ENCODE data around the gene P4HA2.

P4HA2 gene

DNA sequence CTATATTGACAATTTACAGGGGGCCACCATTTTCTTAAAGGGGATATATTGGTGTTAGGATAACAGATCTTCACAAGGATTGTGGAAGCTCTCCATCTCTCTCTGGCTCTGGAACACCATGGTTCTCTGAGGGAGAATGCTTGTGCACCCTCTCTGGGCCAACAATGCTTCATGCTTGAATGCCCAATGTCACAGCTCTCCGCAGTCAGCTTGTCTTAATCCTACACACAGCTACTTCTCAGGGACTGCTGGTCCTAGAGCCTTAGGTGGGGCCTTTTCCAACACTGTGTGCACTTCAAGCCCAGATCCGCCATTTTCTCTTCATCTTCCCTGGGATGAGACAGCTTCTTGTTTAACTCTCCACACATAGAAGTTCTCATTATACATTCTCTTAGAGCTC, 22.9 kb upstream of the P4HA2 start:
- no peak for DNase-seq (ENCODE audit: low read depth in 2 of 2)

DNA sequence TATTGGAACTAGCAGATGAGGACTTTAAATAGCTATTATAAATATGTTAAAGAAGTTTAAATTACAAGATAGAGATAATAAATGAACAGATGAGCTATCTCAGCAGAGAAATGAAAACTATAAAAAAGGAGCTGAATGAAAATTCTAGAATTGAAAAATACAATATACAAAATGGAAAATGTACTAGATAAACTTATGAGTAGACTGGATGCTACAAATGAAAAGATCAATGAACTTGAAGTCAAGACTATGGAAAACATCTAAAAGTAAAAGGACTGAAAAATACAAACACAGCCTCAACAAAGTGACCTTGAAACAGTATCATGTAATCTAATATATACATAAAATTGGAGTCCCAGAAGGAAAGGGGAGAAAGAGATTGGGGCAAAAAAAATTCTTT, 19.2 kb upstream of the P4HA2 start:
- DNase-seq (ENCODE audit: low read depth in 2 of 2) = no peak

DNA sequence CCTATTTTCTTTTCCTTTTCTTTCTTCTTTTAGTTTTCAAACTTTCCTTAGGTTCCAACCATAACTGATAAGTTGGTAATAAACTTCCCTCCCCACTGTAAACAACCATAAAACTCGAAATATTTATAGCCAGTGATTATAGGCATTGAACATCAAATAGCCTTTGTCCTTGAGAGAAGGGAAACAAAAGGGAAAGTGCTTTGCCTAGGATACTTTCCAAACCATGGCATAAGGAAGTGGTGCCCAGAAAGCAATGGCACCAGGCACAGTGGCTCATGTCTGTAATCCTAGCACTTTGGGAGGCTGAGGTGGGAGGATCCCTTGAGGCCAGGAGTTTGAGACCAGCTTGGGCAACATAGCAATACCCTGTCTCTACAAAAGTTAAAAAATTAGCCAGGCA, 17.9 kb upstream of the P4HA2 start:
- DNase-seq (ENCODE audit: low read depth in 2 of 2) = no peak

DNA sequence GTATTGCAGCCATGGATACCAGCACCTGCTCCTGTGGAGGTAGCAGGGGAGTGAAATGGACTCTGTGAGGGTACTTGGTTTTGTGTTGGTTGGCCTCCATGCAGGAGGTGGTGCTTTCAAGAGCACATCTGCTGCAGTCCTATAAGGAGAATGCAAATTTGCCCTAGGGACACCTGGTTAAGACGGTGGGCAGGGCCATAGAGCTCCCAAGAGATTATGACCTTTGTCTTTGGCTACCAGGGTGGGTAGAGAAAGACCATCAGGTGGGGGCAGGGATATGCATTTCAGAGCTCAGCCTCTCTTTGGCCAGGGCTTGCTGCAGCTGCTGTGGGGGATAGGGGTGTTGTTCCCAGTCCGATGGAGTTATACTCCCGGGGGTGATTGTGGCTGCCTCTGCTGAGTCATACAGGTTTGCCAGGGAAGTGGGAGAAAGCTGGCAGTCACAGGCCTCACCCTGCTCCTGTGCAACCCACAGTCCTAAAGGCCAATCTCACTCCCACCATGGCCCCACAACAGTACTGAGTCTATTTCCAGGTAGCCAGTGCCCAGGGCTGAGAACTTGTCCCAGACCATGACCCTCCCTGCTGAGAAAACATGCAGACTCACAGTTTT, 15.8 kb upstream of the P4HA2 start:
- no peak for DNase-seq (ENCODE audit: low read depth in 2 of 2)

DNA sequence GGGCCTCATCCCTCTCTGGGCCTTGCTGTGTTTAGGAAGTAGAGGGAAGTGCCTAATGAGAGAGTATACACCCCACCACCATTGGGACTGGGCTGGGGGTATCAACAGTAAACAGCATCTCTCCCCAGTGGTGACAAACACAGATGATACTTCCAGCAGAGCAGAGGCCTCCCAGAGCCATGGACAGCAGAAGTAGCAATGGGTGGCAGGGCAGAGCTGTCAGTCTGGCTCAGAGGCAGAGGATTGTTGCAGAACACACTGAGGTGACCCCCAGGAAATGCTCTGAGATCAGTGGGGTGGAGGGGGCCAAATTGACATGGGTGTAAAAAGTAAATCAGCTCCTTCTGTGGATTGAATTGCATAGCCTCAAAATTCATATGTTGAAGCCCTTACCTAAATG, 12.1 kb upstream of the P4HA2 start:
- no peak for DNase-seq (ENCODE audit: low read depth in 2 of 2)

DNA sequence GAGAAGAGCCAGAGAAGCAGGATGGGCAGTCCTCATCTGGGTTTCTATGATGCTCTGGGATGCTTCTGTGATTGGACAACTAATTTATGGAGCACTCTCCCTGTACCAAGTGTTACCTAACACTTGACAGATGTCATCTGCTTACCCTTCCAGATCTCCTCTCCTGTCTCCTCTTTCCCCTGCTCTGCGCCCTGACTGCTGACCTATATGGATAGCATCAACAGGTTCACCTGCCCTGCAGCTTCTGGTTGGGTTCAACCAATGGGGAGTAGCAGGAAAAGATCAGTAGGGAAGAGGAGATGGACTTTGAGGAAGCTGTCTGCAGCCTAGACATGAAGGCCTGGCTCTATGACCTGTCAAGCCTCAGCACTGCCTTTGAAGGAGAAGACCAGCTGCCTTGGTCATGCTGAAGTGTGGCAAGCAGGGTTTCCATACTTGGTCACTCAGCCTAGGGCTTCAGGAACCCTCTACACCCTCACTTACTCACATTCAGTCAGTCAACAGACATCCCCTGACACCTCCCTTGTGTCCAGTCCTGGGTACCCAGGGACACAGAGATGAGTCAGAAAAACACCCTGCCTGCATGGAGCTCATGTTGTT, 11.3 kb upstream of the P4HA2 start:
- no peak for DNase-seq (ENCODE audit: low read depth in 2 of 2)

DNA sequence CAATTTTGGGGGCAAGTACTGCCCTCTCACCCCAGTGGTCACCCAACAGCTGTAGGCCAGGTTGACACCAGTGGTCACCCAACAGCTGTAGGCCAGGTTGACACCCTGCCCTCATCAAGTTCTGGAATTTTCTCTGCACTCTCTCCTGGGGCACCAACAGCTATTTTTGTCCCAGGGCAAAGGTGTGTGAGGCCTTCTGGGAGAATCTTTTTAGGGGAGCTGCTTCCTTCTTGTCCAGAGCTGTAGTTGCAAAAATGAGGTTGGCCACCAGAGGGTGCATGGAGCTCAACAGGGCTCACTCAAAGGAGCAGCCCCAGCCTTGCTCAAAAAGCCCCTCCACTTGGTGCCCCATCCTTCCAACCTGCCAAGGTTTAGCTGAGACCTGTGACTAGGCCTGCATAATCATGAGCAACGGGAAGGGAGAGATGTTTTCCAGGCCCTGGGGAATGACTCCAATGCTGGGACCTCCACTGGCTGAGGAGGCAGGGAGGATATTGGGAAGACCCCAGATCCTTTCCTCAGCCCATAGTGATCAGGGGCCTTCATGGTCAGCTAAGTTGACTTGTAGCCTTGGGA, 10.6 kb upstream of the P4HA2 start:
- DNase-seq (ENCODE audit: low read depth in 2 of 2) = no peak

DNA sequence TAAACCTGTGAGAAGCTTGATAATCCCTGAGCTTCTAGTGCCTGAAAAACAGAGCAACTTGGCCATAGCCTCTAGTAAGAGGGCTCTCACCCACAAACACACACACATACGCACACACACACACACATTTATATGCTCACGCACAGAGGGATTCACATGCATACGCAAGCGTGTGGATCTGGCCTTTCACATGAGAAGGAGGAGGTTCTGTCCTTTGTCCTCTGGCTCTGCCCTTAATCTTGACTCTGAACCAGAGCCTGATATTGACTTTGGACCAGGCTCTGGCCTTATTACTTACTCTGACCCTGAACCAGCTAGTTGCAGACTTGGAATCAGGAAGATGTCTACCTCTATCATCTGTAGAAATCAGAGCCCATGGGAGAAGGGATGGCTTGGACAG, 10.0 kb upstream of the P4HA2 start:
- no peak for DNase-seq (ENCODE audit: low read depth in 2 of 2)

DNA sequence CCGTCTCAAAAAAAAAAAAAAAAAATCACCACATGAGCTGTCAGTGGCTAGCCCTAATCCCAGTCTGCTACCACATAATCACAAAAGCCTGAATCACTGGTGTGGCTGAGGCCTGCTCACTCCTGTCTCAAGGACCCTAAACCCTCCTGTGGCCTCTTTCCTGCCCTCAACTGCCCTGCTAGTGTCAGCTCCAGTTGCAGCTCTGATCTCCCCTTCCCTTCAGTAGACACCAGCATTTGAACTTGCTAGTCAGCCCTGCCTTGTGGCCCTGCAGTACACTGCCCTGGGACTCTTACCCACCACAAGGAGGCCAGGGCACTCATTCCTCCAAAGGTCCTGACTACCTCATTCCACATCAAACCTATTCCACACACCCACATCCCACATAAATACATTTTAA, 9.5 kb upstream of the P4HA2 start:
- no peak for DNase-seq (ENCODE audit: low read depth in 2 of 2)

DNA sequence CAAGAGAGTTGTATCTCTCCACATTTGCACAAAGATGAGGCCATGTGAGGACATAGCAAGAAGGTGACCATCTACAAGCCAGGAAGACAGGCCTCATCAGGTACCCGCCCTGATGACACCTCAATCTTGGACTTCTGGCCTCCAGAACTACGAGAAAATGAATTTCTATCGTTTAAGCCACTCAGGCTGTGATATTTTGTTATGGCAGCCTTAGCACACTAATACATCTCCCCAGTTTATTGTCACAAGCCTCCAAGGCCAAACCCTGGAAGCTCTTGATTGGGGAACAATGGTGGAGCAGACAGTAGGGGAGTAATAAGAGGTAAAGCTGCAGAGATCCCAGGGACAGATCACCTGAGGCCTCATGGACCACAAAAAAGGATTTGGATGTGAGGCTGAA, 7.7 kb upstream of the P4HA2 start:
- DNase-seq (ENCODE audit: low read depth in 2 of 2) = no peak

DNA sequence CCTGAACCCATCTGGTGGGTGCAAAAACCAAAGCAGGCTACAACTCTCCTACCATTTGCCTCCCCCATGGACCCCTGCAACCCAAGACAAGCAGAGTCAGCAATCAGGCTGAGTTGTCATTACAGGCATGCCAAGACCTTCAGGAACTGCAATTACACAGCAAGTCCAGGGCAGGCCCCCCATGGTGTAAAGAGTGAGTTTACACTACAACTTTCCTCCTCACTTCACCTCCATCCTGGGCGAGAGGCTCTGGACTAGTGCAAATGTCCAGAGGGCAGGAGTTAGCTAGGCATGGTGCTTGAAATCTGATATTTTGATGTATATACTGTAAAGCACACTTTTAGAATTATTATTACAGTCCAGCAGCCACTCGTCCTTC, 7.0 kb upstream of the P4HA2 start:
- DNase-seq (ENCODE audit: low read depth in 2 of 2) = no peak

DNA sequence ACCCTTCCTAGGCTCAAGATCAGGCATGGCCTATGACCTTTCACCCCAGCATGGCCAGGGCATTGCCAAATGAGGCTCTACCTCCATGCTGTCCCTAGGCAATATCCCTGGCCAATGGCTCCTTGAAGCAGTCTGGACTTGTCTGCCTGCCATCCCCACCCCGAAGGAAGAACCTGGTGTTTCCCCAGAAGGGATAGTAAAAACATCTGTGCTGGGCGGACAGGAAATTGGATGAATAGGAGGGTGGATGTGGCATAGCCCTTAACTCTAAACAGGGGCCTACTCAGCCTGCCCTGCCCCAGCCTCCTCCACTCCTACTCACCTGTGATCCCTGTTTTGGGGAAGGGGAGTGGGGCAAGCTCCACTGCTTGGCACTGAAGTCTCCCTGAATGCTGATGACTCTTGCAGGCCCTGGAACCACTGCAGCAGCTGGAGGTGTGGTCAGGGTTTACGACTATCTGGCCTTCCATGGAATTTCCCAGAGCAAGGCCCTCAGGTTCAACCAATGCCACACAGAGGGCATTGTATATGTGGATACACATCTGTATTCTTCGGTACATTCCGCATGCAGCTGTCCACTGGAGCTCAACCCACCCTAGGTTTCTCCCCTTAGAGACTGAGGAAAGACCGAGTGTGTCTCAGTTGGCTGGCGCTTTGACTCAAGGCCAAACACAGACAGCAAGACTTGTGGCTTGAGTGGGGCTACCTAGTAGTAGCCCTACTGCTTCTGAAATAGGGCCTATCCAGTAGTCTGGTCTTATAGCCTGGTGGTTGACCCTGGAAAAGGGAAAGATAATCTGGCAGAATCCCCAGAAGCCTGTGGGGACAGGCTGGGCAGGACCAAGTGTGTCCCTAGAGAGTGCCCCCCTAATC, 6.4 kb upstream of the P4HA2 start:
- DNase-seq (ENCODE audit: low read depth in 2 of 2) = no peak

DNA sequence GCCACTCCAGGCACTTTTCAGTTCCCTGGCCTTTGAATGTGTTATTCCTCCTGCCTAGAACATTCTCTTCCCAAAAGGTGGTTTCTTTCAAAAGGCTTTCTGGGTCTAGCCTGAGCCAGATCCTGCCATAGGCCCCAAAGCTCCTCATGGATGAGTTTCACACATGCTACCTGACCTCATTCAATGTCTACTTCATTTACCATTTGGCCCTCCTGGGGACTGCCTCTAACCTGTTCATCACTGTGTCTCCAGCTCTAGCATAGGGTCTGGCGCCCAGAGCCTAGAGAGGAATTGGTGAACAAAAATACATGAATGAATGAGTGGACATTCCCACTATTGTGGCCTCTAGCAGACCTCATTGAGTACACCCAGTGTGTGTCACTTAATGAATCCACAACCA, 5.4 kb upstream of the P4HA2 start:
- DNase-seq (ENCODE audit: low read depth in 2 of 2) = no peak

DNA sequence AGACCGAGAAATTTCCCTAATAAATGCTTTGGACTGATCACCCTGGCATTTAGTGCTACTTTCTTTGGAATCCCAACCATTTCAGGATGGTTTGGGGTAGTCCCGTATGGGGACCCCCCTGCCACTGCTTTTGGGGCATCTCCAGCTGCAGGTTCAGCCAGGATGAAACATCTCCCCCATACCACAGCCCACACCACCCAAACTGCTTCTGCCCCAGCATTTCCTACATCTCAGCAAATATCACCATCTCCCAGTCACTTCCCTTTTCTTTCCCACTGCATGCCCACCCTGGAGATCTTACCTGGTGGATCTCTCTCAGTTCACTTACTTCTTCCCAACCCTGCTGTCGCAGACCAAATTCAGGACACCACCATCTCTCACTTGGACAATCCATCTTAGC, 4.8 kb upstream of the P4HA2 start:
- no peak for DNase-seq (ENCODE audit: low read depth in 2 of 2)

DNA sequence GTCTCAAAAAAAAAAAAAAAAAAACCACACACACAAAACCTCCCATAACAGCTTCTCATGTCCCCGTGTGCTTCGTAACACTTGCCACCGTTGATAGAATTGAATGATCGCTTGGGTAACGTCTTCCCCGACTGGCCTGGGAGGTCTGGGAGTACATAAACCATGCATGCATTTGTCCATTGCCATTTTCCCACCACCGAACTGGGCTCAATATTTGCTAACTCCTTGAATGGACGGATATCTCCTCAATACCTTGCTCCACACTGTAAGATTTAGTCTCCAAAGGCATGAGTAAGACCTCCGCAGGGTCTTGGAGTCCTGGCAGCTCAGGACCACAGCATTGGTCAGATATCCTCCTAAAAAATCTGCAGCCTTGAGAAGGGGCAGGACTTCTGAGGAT, 3.2 kb upstream of the P4HA2 start:
- no peak for DNase-seq (ENCODE audit: low read depth in 2 of 2)

DNA sequence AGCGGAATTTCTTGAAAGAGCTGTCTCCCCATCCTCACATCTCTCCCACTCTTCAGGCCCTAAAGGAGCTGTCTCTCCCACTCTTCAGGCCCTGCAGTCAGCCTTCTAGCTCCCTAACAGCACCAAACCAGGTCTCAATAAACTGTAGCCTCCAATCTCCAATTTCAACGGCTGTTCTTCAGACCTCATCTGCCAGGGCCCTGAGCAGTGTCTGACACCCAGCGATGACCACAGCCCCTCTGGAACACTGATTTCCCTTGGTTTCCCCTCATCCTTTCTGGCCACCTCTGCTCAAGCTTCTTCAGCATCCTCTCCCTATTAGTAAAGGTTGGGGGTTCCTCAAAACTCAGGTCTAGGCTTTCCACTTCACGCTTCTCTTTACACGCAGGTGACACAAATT, 1.6 kb upstream of the P4HA2 start:
- DNase-seq (ENCODE audit: low read depth in 2 of 2) = no peak

DNA sequence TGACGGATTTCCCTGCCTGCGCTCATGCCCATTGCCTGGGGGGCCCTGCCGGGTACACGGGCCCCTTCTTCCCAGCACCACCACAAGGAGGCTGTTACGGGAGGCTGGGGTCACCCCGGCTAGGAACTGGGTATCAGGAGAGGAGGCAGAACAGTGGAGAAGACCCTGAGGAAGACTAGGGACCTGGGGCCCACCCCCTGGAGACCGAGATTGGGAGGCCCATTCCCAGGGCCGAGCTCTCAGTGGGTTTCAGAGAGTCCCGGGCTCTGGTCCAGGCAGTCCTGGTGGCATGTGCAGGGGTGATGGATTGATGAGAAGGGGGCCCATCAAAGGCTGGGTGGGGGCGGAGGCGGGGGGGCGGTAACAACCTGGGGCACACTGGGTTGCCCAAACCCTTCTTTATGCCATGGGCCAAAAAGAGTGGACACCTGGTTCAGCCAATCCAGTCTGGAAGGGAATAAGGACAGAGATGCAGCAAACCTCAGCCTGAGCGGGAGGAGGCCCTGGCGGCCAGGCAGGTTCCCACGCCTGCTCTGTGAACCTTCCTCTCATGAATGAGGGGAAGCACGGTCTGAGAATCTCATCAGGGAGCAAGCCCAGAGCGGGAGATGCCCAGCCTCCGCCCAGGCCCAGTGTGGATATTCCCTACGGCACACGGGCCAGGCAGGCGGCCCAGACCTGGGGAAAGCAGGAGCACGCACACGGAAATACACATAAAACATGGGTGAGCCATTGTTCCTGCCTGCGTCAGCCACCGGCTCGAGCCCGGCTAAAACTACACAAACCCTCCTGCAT, 785 bp upstream of the P4HA2 start:
- no peak for DNase-seq (ENCODE audit: low read depth in 2 of 2)

DNA sequence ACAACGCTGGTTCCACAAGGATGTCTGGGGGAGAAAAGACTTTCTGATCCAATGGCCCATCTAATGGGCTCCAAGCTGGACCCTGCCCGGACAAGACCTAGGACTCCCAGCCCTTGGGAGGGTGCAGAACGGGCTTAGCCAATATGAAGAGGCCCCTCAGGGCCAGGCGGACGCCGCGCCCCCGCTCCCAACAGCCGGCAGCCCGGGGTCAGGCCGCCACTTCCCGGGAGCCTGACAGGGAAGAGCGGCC, 493 bp downstream of the P4HA2 start:
- DNase-seq (ENCODE audit: low read depth in 2 of 2) = no peak

DNA sequence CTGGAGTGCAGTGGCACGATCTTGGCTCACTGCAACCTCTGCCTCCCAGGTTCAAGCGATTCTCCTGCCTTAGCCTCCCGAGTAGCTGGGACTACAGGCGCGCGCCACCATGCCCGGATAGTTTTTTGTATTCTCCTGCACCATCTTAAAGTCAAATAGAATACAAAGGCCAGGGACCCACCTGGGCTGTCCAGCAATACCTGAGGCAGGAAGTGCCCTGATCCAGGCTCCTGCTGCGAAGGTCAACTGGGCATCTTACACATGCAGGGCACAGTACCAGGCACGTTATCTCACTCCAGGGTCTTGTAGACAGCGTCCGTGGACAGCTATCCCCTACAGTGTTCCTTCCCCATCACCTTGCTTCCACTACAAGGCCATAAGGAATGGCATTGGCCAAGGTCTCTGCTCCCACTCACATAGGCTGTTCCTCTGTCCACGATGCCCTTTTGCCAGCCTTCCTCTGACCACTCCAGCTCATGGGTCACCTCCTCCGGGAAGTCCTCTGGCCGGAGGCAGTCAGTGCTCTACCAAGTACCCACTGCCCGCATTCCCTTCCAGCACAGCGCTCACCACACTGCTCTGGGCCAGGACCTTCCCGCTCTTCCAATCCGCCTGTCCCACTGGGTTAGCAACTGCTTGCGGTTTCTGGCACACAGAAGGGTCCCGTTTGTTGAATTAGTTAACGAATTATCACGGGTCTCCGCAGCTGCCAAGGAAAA, 978 bp downstream of the P4HA2 start:
- DNase-seq (ENCODE audit: low read depth in 2 of 2) = no peak

DNA sequence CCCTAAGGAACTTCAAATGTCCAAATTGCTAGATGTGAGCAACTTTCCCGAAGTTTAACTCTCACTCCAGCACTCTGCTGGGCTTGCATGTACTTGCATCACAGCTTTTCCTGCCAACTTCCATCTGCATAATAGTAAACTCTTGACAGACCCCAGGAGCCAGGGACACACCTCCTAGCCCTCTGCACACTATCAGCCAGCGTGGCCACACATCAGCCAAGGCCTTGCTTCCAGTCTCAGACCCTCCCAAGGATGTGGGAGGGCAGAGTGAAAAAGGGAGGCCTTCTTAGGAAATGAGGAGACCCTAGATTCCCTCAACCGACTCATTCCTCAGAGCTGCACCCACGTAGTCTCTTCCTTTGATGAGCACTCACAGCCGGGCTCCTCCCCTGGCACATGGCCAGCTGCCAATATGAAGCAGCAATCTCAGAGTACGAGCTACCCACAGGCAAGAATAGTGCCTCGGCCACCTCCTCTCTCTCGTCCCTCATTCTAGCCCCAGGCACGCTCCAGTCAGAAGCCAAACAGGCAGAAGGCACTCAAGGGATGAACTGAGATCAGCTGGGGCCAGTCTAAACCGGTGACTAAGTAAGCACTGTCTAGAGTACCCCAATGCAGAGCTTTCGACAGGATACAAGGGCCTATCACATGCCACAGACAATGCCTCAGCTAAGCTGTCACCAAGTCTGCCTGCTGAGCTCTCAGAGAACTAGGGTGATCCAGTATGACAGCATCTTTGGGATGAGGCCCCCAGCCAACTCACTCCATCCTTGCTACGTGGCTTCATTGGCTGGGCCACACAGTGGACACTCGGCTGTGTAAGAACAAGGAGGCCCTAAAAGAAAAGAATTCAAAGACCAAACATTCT, 2.3 kb downstream of the P4HA2 start:
- DNase-seq (ENCODE audit: low read depth in 2 of 2) = peak; percentile 71 to 78

DNA sequence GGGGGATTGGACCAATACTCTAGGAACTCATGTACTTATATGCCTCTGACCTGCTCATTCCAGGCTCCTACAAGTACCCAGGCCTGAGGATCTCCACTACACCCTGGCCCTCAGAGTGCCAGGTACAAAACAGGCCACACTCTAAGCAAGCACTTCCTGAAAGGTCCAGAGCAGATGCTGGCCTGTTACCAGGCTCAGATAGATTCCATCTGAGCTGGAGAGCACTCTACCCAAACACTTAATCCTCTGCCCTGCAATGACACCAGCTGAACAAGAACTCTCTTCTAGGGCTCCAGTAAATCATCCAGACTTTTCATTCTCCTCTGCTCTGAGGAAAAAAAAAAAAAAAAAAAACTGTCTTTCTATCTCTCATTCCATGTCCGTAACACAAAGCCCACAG, 2.9 kb downstream of the P4HA2 start:
- no peak for DNase-seq (ENCODE audit: low read depth in 2 of 2)
